LoVo (cell line): ENCODE data around the gene MCF2L2.
"Not testable (repeated sequence)": the region's sequence is repeated elsewhere in the genome, so short reads cannot be mapped to it uniquely, and the experiment has no call there.

Experiments
- DNase-seq: peaks from one replicate; pipeline ENCODE4 v3.0.0-alpha.2; 2016; ENCODE audit warnings: low spot score

The MCF2L2 gene

DNA sequence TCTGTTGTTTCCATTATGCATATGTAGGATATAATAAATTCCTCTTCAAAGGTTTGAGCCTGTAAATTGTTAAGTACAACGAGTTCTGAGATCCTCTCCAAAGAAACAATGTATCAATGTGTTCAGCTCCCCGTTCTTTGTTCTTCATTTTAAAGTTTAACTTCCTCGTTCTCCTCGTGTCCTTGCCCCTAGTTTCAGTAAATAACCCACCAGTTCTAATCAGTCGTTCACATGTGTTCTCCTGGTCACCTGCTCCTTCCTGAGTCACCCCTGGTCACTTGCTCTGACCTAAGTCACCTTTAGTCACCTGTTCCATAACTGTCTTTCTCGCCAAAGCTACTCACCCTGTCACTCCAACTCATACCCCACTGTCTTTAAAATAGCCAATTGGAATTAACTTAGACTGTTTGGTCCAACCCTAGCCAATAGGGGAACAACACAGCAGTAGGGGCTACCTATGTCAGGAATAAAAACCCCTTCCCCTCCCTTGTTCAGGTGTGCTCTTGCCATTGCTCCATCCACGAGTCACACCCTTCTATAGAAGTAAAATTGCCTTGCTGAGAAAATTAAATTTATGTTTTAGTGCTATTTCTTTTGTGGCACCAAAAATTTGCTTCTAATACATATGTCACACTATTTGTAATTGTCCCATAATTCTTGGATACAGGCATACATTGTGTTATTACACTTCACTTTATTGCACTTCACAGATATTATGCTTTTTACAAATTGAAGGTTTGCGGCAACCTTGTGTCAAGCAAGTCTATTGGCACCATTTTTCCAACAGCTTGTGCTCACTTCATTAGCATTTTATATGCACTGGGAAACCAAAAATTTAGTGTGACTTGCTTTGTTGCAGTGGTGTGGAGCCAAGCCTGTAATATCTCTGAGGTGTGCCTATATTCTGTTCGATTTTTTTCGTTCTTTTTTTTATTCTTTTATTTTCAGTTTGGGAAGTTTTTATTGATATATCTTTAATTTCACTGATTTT is 15.3 kb upstream of the MCF2L2 start:
- DNase-seq: no peak

DNA sequence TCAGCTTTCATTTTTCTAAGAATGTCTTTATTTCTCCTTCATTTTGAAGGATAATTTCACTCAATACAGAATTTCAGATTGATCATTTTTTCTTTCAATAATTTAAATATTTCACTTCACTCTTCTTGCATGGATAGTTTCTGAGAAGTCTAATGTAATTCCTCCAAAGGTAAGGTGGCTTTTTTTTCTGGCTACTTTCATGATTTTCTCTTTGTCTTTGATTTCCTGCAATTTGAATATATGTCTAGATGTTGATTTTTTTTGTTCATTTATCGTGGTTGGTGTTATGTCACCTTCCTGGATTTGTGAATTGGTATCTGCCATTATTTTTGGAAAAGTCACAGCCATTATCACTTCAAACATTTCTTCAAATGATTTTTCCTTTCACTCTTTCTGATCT is 14.6 kb upstream of the MCF2L2 start:
- no peak for DNase-seq

DNA sequence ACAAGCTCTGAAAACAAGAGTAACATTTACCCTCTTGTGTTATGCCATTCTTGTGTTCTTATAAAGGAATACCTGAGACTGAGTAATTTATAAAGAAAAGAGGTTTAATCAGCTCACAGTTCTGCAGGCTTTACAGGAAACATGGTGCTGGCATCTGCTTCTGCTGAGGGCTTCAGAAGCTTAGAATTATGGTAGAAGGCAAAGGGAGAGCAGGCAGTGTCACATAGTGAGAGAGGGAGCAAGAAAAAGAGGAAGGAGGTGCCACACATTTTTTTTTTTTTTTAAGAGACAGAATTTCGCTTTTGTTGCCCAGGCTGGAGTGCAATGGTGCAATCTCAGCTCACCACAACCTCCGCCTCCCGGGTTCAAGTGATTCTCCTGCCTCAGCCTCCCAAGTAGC is 12.1 kb upstream of the MCF2L2 start:
- DNase-seq: not testable (repeated sequence)

DNA sequence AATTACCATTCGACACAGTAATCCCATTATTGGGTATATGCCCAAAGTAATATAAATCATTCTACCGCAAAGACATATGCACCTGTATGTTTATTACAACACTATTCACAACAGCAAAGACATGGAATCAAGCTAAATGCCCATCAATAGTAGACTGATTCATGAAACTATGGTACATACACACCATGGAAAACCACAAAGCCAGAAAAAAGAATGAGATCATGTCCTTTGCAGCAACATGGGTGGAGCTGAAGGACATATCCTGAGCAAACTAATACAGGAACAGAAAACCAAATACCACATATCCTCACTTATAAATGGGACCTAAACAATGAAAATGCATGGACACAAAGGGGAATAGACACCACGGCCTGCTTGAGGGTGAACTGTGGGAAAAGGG is 11.1 kb upstream of the MCF2L2 start:
- DNase-seq: no peak

DNA sequence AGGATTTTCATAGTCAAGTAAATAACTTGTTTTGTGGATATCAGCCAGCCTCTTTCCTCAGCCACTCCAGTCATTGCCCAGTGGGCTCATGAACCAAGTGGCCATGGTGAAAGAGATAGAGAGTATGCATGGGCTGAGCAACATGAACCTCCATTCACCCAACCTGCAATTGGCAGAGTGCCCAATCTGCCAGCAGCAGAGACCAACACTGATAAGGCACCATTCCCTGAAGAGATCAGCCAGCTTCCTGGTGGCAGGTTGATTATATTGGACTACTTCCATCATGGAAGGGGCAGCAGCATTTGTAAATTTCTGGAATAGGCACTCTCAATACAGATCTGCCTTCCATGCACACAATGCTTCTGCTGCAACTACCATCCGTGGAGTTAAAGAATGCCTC is 10.3 kb upstream of the MCF2L2 start:
- DNase-seq: no peak

DNA sequence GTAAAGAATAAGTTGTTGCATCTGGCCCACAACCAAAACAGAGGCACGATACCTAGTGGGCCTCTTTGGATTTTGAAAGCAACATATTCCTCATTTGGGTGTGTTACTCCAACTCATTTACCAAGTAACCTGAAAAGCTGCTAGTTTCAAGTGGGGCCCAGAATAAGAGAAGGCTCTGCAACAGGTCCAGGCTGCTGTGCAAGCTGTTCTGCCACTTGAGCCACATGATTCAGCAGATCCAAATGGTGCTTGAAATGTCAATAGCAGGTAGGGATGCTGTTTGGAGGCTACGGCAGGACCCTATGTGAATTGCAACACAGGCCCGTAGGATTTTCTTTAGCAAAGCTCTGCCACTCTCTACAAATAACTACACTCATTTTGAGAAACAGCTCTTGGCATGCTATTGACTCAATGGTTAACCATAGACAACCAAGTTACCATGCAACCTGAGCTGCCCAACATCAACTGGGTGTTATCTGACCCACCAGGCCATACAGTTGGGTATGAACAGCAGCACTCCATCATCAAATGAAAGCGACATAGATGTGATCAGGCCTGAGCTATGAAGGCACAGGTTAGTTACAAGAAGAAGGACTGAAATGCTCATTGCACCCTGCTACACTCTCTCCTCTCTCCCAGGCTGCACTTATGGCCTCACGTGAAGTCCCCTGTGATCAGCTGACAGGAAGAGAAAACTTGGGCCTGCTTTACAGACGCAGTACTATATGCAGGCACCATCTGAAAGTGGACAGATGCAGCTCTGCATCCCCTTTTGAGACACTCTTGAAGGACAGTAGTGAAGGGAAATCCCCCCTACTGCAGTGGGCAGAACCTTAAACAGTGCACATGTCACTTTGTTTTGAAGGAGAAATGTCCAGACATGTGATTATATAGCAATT is 9.5 kb upstream of the MCF2L2 start:
- DNase-seq: no peak

DNA sequence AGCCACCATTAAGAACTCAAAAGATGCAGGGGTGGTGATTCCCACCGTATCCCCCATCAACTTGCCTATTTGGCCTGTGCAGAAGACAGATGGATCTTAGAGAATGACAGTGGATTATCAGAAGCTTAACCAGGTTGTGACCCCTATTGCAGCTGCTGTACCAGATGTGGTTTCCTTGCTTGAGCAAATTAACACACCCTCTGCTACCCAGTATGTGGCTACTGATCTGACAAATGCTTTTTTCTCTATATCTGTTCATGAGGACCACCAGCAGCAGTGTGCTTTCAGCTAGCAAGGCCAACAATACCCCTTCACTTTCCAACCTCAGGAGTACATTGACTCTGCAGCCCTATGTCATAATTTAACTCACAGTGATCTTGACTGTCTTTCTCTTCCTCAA is 8.6 kb upstream of the MCF2L2 start:
- DNase-seq: no peak

DNA sequence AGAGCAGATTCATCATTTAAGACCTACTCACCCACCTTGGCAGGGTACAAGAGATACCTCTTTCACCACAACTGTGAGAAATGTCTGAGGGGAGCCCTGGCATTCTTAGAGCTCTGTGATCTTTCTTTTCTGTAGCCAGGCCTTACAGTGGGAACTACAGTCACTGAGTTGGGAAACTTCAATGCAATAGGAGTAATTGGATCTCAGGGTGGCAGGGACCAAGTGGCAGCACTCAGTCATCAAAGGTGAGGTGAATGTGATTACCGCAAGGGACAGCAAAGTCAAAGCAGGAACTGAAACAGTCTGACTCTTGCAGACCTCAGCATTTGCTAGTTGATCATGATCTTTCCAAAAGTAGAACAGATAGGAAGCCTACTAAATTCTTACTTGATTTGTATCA is 7.2 kb upstream of the MCF2L2 start:
- no peak for DNase-seq

DNA sequence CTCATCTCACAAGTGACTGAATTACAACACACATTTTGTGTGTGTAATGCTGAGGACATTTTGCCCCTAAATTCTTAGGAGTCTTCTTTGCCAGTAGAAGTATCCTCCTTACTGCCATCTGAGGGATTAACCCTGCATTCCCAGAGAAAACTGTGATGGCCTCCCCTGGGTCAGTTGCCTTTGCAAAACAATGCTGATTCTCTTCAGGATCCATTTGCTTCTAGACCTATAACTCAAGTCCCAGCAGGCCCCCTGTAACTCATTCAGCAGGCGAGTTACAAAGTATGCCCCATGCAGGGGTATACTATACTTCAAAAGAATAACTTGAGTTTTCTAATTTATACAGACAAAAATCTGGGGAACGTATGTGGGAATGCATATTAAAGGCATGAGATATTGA is 6.6 kb upstream of the MCF2L2 start:
- no peak for DNase-seq

DNA sequence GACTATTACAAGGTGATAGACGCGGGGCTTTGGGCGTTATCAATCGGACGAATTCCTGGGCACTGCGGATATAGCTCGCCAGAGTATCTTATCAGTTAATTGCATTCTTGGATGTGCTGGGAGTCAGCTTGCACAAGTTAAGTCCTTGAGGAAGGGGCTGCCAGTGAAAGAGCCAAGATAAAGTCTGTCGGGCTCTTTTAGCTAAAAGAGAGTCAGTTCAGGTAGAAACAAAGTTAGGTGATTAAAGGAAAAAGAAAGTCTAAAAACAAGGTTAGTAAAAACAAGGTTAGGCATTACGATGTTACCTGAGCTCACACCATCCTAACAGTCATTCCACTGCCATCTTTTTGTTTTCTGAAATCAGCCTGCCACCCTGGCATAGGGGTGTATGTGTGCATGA is 6.1 kb upstream of the MCF2L2 start:
- DNase-seq: no peak

DNA sequence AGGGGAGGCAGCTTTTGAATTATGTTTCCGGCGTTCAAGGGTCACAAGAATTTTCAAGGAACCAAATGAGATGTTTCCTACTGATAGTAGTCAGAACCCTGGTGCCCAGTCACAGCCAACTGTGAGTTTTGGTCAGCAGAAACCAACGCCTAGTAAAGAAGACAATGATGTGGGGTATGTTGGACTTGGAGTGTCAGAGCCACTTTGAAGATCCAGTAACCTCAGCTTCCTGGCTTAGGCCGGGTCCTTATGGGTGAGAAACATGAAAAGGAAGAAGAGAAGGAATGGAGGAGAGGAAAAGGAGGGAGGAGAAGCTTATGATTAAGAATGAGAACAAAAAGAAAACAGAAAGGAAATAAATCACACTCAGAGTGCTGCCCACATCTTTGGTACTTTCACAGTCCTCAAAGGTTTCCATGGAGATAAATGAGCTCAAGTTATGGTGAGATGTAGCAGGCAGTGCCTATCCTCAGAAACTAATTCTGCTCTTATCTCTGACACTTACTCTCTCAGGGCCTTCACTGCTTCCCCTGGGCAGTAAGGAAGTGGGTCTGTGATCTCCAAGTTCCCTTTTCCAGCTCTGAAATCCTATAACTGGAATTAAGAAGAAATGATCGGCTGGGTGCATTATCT is 2.0 kb upstream of the MCF2L2 start:
- DNase-seq: no peak

DNA sequence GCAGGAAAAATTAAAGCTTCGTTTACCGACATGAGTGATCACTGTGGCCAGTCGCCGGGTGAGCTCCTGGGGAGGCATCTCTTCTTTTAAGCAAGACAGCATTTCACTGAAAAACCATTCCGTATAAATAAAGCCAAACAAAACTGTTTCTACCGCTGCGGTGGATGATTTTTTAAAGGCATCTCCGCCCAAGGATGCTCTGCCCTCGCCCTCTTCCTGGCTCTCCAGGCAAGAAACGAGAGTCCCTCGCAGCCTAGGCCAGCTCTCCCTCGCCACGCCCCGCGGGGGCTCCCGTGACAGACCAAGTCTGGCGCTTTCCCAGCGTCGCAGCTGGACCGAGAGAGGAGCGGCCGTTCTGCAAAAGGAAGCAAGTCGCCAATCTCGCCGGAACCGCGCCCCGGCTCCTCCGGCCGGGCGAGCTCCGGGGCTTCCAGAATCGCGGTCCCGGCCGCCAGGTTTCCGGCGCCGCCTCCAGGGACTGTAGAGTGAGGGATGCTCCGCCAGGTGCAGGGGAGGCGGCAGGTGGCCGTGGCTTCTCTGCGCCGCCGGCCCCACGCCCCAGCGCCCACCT is 458 bp downstream of the MCF2L2 start:
- peak; percentile 40 for DNase-seq

DNA sequence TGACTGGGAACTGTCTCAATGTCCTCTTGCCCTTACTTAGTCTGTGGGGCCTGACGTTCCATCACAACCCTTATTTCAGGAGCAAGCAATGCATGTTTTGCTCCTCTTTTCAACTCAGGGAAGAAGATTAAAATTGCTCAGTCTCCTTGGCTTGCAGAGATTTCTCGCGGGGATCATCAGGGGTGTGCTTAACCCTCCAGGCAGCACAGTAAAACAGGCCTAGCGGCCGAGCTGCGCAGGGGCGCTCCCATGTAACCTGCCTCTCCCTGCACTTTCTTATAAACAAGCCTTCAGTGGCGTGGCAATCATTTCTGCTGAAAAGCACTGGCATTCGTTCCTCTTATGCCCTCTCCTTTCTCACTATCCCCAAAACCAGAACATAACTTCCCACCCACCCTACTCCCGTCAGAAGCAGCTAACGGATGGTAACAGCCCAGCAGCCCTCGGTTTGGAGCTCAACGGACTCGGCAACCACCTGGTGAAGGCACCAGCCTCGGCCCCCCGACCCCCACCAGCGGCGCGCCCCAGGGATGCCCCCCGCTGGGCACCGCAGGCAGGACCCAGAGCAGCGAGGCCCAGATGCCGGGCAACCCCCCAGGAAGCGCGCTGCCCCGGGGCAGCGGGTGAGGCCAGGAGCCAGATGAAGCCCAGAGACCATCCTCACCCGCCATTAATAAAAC is 1.1 kb downstream of the MCF2L2 start:
- DNase-seq: no peak

DNA sequence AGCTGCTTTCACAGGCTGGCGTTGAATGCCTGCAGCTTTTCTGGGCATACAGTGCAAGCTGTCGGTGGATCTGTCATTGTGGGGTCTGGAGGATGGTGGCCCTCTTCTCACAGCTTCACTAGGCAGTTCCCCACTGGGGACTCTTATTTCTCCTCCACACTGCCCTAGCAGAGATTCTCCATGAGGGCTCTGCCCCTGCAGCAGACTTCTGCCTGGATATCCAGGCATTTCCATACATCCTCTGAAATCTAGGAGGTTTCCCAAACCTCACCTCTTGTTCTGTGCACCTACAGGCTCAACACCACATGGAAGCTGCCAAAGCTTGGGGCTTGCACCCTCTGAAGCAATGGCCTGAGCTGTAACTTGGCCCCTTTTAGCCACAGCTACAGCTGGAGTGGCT is 9.6 kb downstream of the MCF2L2 start:
- not testable (repeated sequence) for DNase-seq

DNA sequence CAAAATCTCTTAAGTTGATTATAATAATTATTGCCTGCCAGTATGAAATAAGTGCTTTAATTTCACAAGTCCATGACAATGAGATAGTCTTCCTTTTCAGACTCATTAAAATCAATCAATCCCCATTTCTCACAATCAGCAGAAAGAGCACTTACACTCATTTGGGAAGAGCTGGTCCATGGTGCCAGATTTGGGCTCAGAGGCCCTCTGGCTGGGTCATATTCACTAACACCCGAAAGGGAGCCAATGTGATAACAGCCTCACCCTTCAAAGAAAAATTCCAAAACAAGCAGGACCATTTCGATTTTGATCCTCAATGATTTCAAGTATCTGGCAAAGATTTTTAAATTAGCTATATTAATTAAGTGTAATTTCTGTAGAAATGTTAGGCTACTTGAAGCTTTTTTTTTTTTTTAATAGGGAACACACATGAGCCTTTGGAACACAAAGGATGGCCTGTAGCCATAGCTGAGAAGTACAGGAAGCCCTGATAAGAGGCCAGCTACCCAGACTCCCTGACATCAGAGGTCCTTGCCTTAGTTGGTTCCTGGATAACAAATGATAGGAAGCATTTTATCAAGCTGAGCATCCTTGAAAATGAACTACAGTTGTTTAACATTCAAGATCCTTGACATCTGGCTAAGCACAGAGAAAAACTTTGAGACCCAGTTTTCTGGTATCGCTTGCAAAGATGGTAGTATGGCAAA is 17.1 kb downstream of the MCF2L2 start:
- DNase-seq: no peak

DNA sequence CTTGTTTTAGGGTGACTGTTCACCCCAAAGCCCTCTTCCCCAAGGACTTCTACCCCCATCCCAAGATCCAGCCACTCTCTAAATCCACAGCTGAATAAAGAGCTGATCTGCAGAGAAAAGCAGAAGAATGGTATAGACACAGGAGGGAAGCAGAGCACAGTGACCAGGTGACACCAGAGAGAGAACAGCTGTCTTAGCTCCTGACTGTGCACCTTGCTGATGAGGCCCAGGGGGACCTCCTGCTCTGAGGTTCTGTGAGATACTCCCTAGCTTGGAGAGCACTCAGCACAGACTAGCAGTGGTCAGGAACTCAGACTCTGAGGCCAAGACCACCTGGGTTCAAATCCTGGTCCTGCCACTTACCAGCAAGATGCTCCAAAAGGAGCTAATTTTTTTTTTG is 17.7 kb downstream of the MCF2L2 start:
- no peak for DNase-seq

DNA sequence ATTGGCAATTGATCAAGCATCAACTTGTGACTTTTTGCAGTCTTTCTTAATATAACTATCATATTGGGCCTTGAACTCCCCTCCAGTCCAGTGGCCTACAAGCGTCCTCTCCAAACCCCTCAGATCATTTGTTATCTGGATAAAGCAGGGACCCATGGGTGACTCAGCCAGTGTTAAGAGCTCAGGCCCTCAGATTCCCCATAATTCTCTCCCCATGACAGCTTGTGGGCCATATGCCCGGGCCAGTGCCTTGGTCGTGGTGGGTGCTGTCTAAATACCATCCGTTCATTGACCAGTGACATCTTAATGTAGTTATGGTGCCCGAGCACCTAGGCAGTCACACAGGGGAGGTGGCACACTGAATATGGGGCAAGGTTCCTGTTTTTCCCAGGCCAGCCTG is 18.1 kb downstream of the MCF2L2 start:
- DNase-seq: no peak

DNA sequence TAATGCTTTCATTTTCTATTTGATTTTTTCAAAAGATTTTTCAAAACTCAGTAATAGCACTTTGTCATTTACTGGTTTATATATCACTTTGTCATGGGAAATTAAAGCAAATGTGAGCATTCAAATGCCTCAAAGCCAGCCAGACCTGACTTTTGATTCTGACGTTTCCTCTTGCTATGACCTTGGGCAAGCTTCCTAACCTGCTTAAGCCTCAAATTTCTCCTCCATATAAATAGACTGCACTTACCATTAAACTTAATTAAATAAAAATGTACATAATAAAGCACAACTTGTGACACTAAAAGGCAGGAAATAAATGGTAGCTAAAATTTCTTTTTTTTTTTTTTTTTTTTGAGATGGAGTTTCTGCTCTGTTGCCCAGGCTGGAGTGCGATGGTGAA is 19.2 kb downstream of the MCF2L2 start:
- DNase-seq: no peak

DNA sequence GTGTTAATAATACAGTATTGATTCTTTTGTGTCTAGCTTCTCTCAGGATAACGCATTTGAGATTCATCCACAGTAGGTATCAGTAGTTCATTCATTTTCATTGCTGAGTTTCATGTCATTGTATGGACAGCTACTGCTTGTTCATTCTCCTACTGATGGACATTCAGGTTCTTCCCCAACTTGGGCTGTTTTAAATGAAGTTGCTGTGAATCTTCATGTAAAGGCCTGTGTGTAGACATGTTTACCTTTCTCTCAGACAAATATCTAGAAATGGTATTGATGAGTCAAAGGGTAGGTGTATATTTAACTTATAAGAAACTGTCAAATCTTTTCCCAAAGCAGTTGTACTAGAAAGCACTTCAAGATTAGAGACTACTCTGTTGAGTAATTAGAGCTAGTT is 26.7 kb downstream of the MCF2L2 start:
- no peak for DNase-seq

DNA sequence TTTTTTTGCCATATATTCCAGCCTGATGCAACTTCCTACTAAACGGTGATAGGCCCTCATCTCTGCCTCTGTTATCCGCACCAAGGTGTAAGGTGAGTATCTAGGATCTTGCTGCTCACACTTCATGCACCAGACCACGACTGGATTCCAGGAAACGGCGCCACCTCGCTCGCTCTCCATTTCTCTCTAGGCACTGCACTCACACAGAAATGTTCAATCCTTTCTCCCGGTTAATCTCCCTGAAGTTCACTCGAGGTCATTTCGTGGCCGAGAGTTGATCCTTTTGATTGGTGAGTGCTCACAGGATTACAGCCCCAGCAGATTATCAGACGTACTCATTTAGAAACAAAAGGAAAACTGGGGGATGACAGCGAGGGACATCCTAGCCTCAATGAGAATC is 28.1 kb downstream of the MCF2L2 start:
- no peak for DNase-seq
